CD14-positive monocyte (primary cell): ENCODE results near the gene RING1. TPM values are rescaled to one million over a fixed set of nuclear protein-coding genes. Genes with fewer than 3 reads are reported as not detected.

Experiments
- DNase-seq, 3 donors: peaks; one replicate each; pipeline ENCODE4 v3.0.0-alpha.2; 2011 to 2022
- H2AFZ ChIP-seq: 2 replicates; pipeline ENCODE4 v1.6.0; 2012; ENCODE audit warnings: mild to moderate bottlenecking, low read depth, low read length, inconsistent platforms; ENCODE audit not compliant: insufficient read depth, poor library complexity, severe bottlenecking
- H3K27ac ChIP-seq, 2 donors: 1 replicate in 1 of 2; 2 replicates in 1 of 2; pipeline ENCODE4 v1.5.1; 2012 to 2013; ENCODE audit warnings: low read length in 2 of 2, control low read depth in 1 of 2, inconsistent platforms in 1 of 2, low read depth in 1 of 2, mild to moderate bottlenecking in 1 of 2
- H3K27me3 ChIP-seq, 2 donors: one replicate each; pipeline versions ENCODE4 v1.6.0 to v1.6.1; 2011 to 2013; ENCODE audit warnings: low read length in 2 of 2; ENCODE audit not compliant: control insufficient read depth in 2 of 2, insufficient read depth in 2 of 2
- H3K36me3 ChIP-seq, 2 donors: replicated peaks in 1 of 2; 1 replicate in 1 of 2; 2 replicates in 1 of 2; pipeline versions ENCODE4 v1.5.1 to v1.6.1; 2012 to 2013; ENCODE audit warnings: low read length in 2 of 2, control low read depth in 1 of 2, inconsistent platforms in 1 of 2, mild to moderate bottlenecking in 1 of 2; ENCODE audit not compliant: insufficient read depth in 2 of 2, control insufficient read depth in 1 of 2
- H3K4me1 ChIP-seq, 2 donors: 1 replicate in 1 of 2; 2 replicates in 1 of 2; pipeline versions ENCODE4 v1.5.1 to v1.6.1; 2012 to 2013; ENCODE audit warnings: low read length in 2 of 2, control low read depth in 1 of 2, inconsistent platforms in 1 of 2, mild to moderate bottlenecking in 1 of 2, moderate library complexity in 1 of 2; ENCODE audit not compliant: insufficient read depth in 2 of 2, control insufficient read depth in 1 of 2
- H3K4me2 ChIP-seq: replicated peaks from 2 replicates; pipeline ENCODE3; 2012; ENCODE audit warnings: low read length, moderate library complexity, mild to moderate bottlenecking; ENCODE audit not compliant: poor library complexity, severe bottlenecking; ENCODE audit errors: extremely low read depth
- H3K4me3 ChIP-seq, 3 experiments: fragments of 200-600 bp in 1 of 3; sonication (generic) in 1 of 3; replicated peaks in 1 of 3; 1 replicate in 2 of 3; 2 replicates in 1 of 3; pipeline ENCODE4 v1.5.1; 2011 to 2013; ENCODE audit warnings: low read length in 3 of 3, mild to moderate bottlenecking in 3 of 3, control low read depth in 2 of 3, low read depth in 2 of 3, inconsistent platforms in 1 of 3, moderate library complexity in 1 of 3
- H3K79me2 ChIP-seq: 2 replicates; pipeline ENCODE4 v1.6.0; 2012; ENCODE audit warnings: mild to moderate bottlenecking, control low read depth, inconsistent platforms, low read length, moderate library complexity; ENCODE audit not compliant: insufficient read depth
- H3K9ac ChIP-seq: 2 replicates; pipeline ENCODE4 v1.6.0; 2017; ENCODE audit warnings: low read length, mild to moderate bottlenecking; ENCODE audit not compliant: insufficient read depth, poor library complexity, severe bottlenecking
- H3K9me3 ChIP-seq, 2 donors: replicated peaks in 1 of 2; 1 replicate in 1 of 2; 2 replicates in 1 of 2; pipeline versions ENCODE4 v1.5.1 to v1.6.1; 2012 to 2013; ENCODE audit warnings: low read length in 2 of 2, control low read depth in 1 of 2; ENCODE audit not compliant: control insufficient read depth in 1 of 2, insufficient read depth in 1 of 2
- H4K20me1 ChIP-seq: 2 replicates; pipeline ENCODE4 v1.6.0; 2012; ENCODE audit warnings: mild to moderate bottlenecking, low read length, control low read depth, moderate library complexity; ENCODE audit not compliant: insufficient read depth
- H3K27ac Mint-ChIP-seq, 7 donors: one replicate each; pipeline ENCODE4 v1.8.0; 2020; ENCODE audit warnings: mild to moderate bottlenecking in 7 of 7, mixed read lengths in 7 of 7, moderate library complexity in 6 of 7, inconsistent platforms in 2 of 7
- H3K27me3 Mint-ChIP-seq, 3 donors: one replicate each; pipeline ENCODE4 v1.8.0; 2021 to 2022; ENCODE audit warnings: low read depth in 3 of 3, mild to moderate bottlenecking in 3 of 3, mixed read lengths in 3 of 3, moderate library complexity in 3 of 3, inconsistent platforms in 1 of 3
- H3K36me3 Mint-ChIP-seq, 2 donors: one replicate each; pipeline ENCODE4 v1.8.0; 2020; ENCODE audit warnings: mixed read lengths in 2 of 2, inconsistent platforms in 1 of 2, mild to moderate bottlenecking in 1 of 2
- H3K4me1 Mint-ChIP-seq: one replicate; pipeline ENCODE4 v1.8.0; 2020; ENCODE audit warnings: mild to moderate bottlenecking, mixed read lengths
- H3K4me3 Mint-ChIP-seq, 2 donors: one replicate each; pipeline ENCODE4 v1.8.0; 2020; ENCODE audit warnings: mild to moderate bottlenecking in 2 of 2, mixed read lengths in 2 of 2, moderate library complexity in 1 of 2
- H3K9me3 Mint-ChIP-seq, 7 donors: one replicate each; pipeline ENCODE4 v1.8.0; 2020 to 2022; ENCODE audit warnings: mixed read lengths in 7 of 7, mild to moderate bottlenecking in 6 of 7, moderate library complexity in 6 of 7, inconsistent platforms in 2 of 7
- CTCF ChIP-seq: fragments of 200-600 bp; IDR thresholded peaks from one replicate; pipeline ENCODE4 v1.8.0; 2022; ENCODE audit warnings: antibody characterized with exemption, mild to moderate bottlenecking
- WGBS: methylation state at CpG from one replicate; pipeline ENCODE4 v1.1.5; 2013; ENCODE audit warnings: missing lambda C conversion rate; ENCODE audit not compliant: insufficient coverage; 5-methylcytosine and 5-hydroxymethylcytosine counted together
- intact Hi-C, 2 donors: fragments of 100-400 bp; cut with micrococcal nuclease; formaldehyde crosslinking; loops; one replicate each; pipeline versions ENCODE4 v1.15.0 to v1.15.1; 2023
- polyA plus RNA-seq, 3 donors: library from polyadenylated mRNA; depleted of rRNA in 1 of 3; unstranded in 2 of 3; stranded (reverse) in 1 of 3; fragments of 300-500 nt in 2 of 3; fragments of >200 nt in 1 of 3; fragmentation: Illumina TruSeq in 2 of 3; gene quantifications; 1 replicate in 2 of 3; 2 replicates in 1 of 3; pipeline ENCODE4 v1.2.3, GENCODE V29; 2012 to 2021

RING1 gene
- polyA plus RNA-seq, 3 donors: 4.6 to 27.9 (median 5.7) TPM

- DNase-seq: no peak
- H2AFZ ChIP-seq: no peak overlapping the region
- no peaks in the 10 kb centered on the region for H3K36me3 ChIP-seq
- no peak overlapping the region for H3K4me3 ChIP-seq
- H3K4me1 Mint-ChIP-seq: no peaks in the 10 kb centered on the region
- intact Hi-C loops: no loop called here
- no peaks in the 10 kb centered on the region for H3K4me1 ChIP-seq
- no peaks in the 10 kb centered on the region for H3K79me2 ChIP-seq
- no peak for TF ChIP-seq CTCF
- no peak overlapping the region for H3K27ac ChIP-seq
- H3K4me2 ChIP-seq: no peak overlapping the region
- peaks cover 0 to 3% of the 10 kb centered on the region in 2 donors for H3K9me3 ChIP-seq
- H4K20me1 ChIP-seq: no peaks in the 10 kb centered on the region
- H3K27ac Mint-ChIP-seq: peak overlapping the region in 1 of 7 donors; percentile 3
- no peak overlapping the region for H3K4me3 Mint-ChIP-seq
- H3K36me3 Mint-ChIP-seq: peaks cover 2 to 3% of the 10 kb centered on the region in 2 donors
- H3K27me3 ChIP-seq: no peaks in the 10 kb centered on the region
- H3K27me3 Mint-ChIP-seq: peaks cover 12 to 15% (median 13%) of the 10 kb centered on the region in 3 donors
- no peak overlapping the region for H3K9ac ChIP-seq
- WGBS: 92% methylated on average over 10 of the region's 19 CpGs
- H3K9me3 Mint-ChIP-seq: peaks cover 3 to 9% (median 5%) of the 10 kb centered on the region in 7 donors
These were observed 30.5 kb upstream of the RING1 start for GRCh38 chr6:33177552-33178446.

GRCh38 chr6:33178755-33179475 lies 29.4 kb upstream of the RING1 start:
- DNase-seq: no peak
- H3K4me3 Mint-ChIP-seq: no peak overlapping the region
- Histone ChIP-seq H2AFZ (no peak overlapping the region), H3K4me2 (no peak overlapping the region), H3K4me1 (peaks cover 0 to 6% of the 10 kb centered on the region in 2 donors), H3K27me3 (no peaks in the 10 kb centered on the region), H3K9ac (no peak overlapping the region), H3K4me3 (no peak overlapping the region), H3K9me3 (peaks cover 3 to 7% of the 10 kb centered on the region in 2 donors), H3K36me3 (no peaks in the 10 kb centered on the region), H4K20me1 (no peaks in the 10 kb centered on the region), H3K79me2 (no peaks in the 10 kb centered on the region), H3K27ac (no peak overlapping the region)
- intact Hi-C loops: no loop called here
- peaks cover 8% of the 10 kb centered on the region for H3K4me1 Mint-ChIP-seq
- H3K27me3 Mint-ChIP-seq: peaks cover 7 to 13% (median 11%) of the 10 kb centered on the region in 3 donors
- peaks cover 12 to 13% of the 10 kb centered on the region in 2 donors for H3K36me3 Mint-ChIP-seq
- H3K9me3 Mint-ChIP-seq: peaks cover 11 to 19% (median 16%) of the 10 kb centered on the region in 7 donors
- TF ChIP-seq CTCF: no peak
- H3K27ac Mint-ChIP-seq: no peak overlapping the region
- WGBS: 85% methylated on average over 5 of the region's 10 CpGs
